Skeletal muscle cell (primary cell): ENCODE data around the gene CPPED1.

ENCODE experiments used
- DNase-seq: peaks from one replicate; pipeline ENCODE4 v3.0.0-alpha.2; 2010; ENCODE audit warnings: low read depth
- H3K4me3 ChIP-seq: 2 replicates; pipeline ENCODE4 v1.5.1; 2011; ENCODE audit warnings: low read depth, mild to moderate bottlenecking, control low read depth, low read length, moderate library complexity

The CPPED1 gene

DNA sequence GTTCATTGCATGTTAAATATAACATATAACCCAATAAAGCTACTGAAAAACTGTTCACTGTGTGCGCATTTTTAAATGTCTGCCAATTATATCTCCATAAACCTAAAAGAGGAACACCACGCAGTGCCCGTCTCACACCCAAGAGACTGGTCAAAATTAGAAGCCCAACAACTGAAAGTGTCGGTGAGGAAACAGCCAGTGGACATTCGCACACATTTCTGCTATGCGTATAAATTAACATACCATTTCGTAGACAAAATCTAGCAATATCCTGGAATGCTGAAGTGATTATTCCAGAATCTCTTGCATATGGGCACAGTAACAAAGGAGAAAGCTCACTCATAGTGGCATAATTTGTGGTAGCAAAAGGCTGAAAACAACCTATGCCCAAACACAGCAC lies 55.9 kb downstream of the CPPED1 start:
- no peak for DNase-seq
- no peak overlapping the region for H3K4me3 ChIP-seq

GRCh38 chr16:12747261-12747660 lies 56.4 kb downstream of the CPPED1 start:
- DNase-seq = no peak
- no peak overlapping the region for H3K4me3 ChIP-seq

DNA sequence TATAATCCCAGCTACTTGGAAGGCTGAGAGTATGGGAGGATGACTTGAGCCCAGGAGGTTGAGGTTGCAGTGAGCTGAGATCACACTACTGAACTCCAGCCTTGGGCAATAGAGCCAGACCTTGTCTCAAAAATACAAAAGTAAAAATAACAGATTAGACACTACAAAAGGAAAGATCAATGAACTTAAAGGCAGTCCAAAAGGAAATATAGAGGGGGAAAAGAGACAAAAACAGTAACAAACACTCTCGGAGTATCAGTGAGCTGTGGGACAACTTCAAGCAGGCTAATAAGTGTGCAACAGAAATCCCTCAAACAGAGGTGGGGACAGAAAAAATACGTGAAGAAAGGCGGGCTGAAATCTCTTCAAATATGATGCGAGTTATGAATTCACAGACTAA lies 58.8 kb downstream of the CPPED1 start:
- no peak overlapping the region for H3K4me3 ChIP-seq
- no peak for DNase-seq

DNA sequence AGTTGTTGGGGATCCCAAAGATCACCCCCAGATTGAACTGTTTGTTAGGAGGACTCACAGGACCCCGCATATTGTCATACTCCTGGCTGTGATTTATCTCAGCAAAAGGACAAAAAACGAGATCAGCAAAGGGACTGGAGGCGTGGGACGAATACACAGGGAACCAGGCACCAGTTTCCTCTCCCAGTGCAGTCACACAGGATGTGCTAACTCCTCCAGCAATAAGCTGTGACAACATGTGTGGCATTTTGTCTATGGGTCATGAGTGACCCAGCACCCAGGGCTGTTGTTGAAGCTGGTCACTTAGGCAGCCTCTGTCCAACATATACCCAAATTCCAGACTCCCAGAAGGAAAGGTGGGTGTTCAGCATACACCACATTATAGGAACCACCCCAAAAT lies 60.9 kb downstream of the CPPED1 start:
- no peak overlapping the region for H3K4me3 ChIP-seq
- DNase-seq = no peak

DNA sequence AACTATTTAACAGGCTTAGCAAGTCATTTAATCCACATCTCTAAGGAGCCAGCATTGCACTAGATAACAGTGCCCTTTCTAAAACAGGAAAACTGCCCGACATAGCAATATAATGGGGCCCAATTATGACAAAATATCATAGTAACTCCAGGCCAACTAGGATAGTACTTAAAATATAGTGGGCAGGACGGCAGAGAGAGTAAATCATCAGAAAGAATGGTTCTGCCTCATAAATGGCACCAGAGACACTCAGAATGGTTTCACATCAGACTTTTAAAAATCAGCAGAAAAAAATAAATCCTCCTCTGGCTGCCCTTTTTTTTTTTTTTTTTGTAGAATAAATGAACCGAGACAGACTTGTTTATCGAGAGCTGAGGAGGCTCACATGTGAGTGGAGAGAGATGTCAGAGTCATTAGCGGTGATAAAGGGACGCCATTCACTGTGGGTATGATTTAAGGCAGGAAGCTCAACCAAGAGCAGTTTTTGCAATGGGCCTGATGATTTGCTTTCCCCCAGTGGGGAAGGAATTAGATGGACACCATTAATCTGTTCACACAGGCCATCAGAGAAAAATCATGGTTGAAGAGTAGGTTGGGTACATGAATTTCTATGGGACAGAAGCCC lies 62.6 kb downstream of the CPPED1 start:
- H3K4me3 ChIP-seq = no peak overlapping the region
- no peak for DNase-seq

DNA sequence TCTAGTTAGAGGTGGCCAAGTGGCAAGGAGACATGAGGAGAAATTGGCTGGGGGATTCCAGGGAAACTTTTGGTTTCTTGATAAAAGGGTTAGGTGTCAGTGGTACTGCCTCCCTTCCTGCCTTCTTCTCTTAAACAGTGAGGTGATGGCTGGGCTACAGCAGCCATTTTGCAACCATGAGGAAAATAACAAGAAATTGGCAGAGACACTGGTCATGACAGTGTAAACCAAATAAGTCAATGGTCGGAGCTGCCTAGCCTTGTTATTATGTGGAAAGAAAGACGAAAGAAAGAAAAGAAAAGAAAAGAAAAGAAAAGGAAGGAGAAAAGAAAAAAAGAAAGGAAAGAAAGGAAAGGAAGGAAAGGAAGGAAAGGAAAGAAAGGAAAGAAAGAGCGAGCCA lies 63.9 kb downstream of the CPPED1 start:
- no peak overlapping the region for H3K4me3 ChIP-seq

GRCh38 chr16:12737563-12737962 lies 66.1 kb downstream of the CPPED1 start:
- no peak overlapping the region for H3K4me3 ChIP-seq
- no peak for DNase-seq

More for the DNA sequence above, 63.9 kb downstream of the CPPED1 start:
- DNase-seq = no peak

GRCh38 chr16:12735805-12736204 lies 67.9 kb downstream of the CPPED1 start:
- no peak for DNase-seq

GRCh38 chr16:12732600-12732999 lies 71.1 kb downstream of the CPPED1 start:
- H3K4me3 ChIP-seq = no peak overlapping the region
- no peak for DNase-seq

More at GRCh38 chr16:12735805-12736204, 67.9 kb downstream of the CPPED1 start:
- no peak overlapping the region for H3K4me3 ChIP-seq

DNA sequence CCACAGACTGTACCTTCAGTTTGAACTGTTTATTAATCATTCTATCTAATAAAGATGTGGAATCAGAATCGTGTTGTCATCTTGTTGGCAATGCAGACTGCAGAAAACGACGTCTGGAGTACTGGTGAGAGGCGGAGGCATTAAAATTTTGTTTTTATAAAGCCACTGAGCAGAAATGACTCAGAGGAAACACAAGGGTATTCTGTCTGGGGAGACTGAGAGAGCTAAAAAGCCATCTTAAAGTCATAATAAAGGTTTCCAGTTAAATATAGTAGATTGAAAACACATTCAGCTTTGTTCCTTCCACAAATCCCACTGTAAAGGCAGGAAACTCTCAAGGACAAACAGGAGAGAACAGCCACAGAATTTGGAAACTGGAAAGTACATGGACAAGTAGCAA lies 74.2 kb downstream of the CPPED1 start:
- no peak overlapping the region for H3K4me3 ChIP-seq
- peak; percentile 71 for DNase-seq

GRCh38 chr16:12728469-12728868 lies 75.2 kb downstream of the CPPED1 start:
- DNase-seq = no peak
- H3K4me3 ChIP-seq = no peak overlapping the region

- H3K4me3 ChIP-seq = no peak overlapping the region
- no peak for DNase-seq
These were observed 79.5 kb downstream of the CPPED1 start for GRCh38 chr16:12724226-12724625.

GRCh38 chr16:12723681-12724080 lies 80.0 kb downstream of the CPPED1 start:
- H3K4me3 ChIP-seq = no peak overlapping the region
- DNase-seq = no peak

DNA sequence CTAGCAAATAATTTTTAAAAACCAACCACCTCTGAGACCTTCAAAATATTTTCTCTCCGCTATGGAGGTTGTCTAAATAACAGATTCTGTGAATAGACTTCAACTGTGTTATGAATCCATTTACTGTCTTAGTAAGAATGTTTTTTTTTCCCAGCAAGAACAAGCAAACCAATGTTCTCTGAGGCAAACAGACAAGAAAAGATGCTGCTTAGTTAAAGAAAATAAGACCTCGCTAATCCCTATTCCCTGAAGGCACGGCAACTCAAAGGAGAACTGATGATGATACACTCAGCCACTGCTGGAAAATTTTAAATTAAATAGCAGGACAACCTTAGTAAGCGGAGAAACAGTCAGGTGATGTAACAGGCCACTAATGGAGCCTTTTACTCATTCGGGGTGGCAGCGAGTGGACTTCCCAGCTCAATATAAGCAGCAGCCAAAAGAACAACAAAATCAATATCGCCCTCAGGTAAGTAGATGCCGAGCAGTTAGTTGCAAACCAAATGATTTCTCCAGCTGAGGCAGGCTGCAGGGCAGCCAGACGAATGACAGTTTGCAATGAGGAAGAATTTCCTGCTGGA lies 81.8 kb downstream of the CPPED1 start:
- H3K4me3 ChIP-seq = no peak overlapping the region
- DNase-seq = peak; percentile 8

GRCh38 chr16:12719972-12720371 lies 83.7 kb downstream of the CPPED1 start:
- H3K4me3 ChIP-seq = no peak overlapping the region
- no peak for DNase-seq

- no peak for DNase-seq
These were observed 87.0 kb downstream of the CPPED1 start for GRCh38 chr16:12716658-12717057.

GRCh38 chr16:12709807-12710206 lies 93.9 kb downstream of the CPPED1 start:
- DNase-seq = no peak

More at GRCh38 chr16:12716658-12717057, 87.0 kb downstream of the CPPED1 start:
- no peak overlapping the region for H3K4me3 ChIP-seq

DNA sequence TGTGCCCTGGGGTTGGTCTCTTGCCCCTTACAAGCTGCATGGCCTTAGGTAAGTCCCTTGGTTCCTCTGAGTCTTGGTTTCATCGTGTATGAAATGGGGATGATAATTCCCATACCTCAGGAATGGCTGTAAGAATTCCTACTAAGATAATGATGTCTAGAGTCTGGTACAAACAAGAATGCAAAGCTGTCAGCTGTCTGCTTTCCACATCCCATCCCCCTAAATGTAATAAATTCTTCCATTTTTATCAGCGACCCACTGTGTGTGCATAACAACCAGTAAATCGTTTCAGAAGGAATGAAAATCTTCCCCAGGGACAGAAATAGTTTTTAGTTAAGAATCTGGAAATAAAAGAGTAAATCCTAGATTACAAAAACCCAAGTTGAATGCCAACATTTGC lies 95.4 kb downstream of the CPPED1 start:
- no peak for DNase-seq
- H3K4me3 ChIP-seq = no peak overlapping the region

More at GRCh38 chr16:12709807-12710206, 93.9 kb downstream of the CPPED1 start:
- H3K4me3 ChIP-seq = no peak overlapping the region

- no peak for DNase-seq
- no peak overlapping the region for H3K4me3 ChIP-seq
These were observed 97.1 kb downstream of the CPPED1 start for GRCh38 chr16:12706628-12707027.

GRCh38 chr16:12704492-12705111 lies 99.1 kb downstream of the CPPED1 start:
- H3K4me3 ChIP-seq = no peak overlapping the region
- DNase-seq = no peak

DNA sequence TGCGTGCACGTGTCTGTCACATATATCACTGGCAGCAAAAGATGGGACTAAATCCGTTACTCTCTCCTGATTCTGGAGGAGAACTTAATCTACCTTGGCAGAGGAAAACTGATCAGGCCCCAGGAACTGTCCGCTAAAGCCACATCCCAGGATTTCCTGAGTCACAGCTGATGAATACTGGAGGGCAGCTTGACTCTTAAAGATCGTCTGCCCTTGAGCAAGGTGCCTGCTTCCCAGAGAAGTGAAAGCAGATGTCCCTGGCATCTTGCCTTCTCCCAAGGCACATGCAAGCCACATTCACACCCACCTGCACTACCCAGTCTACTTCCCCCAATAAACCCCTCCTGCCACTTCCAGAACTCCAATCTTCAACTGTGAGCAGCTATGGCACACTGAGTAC lies 99.8 kb downstream of the CPPED1 start:
- H3K4me3 ChIP-seq = no peak overlapping the region
- DNase-seq = no peak
